Bronchial epithelial cell (primary cell): ENCODE data around the gene GRAMD2B. TPM values are rescaled to one million over a fixed set of nuclear protein-coding genes. Genes with fewer than 3 reads are reported as not detected.
"Not testable (repeated sequence)": the region's sequence is repeated elsewhere in the genome, so short reads cannot be mapped to it uniquely, and the experiment has no call there.

Experiments used
- DNase-seq: peaks from one replicate; pipeline ENCODE4 v3.0.0-alpha.2; 2010; ENCODE audit warnings: low read depth
- FAIRE-seq: peaks from 2 replicates; lab custom pipeline; 2011; peaks lifted over from hg19 to GRCh38; lab: Jason Lieb, UNC
- H3K27me3 ChIP-seq: 2 replicates; pipeline ENCODE4 v1.5.1; 2011; ENCODE audit warnings: low read length; ENCODE audit not compliant: control insufficient read depth, insufficient read depth
- H3K36me3 ChIP-seq: 2 replicates; pipeline ENCODE4 v1.5.1; 2011; ENCODE audit warnings: low read length; ENCODE audit not compliant: control insufficient read depth, insufficient read depth
- H3K4me3 ChIP-seq: 2 replicates; pipeline ENCODE4 v1.5.1; 2011; ENCODE audit warnings: mild to moderate bottlenecking, low read depth, low read length, control low read depth
- total RNA-seq: library from RNA; depleted of rRNA; stranded (reverse); fragments of >200 nt; gene quantifications from 2 replicates; pipeline ENCODE4 v1.2.1, GENCODE V29; 2014
- TF ChIP-seq, protein P1 (sequence below): IDR thresholded peaks from 2 replicates; pipeline ENCODE4 v1.5.1; 2011; ENCODE audit warnings: mild to moderate bottlenecking, moderate library complexity, low read length, control low read depth, inconsistent platforms; ENCODE audit not compliant: insufficient read depth, severe bottlenecking

The GRAMD2B gene
- total RNA-seq, 1 donor from 2014 or later: 9.2 TPM

DNA sequence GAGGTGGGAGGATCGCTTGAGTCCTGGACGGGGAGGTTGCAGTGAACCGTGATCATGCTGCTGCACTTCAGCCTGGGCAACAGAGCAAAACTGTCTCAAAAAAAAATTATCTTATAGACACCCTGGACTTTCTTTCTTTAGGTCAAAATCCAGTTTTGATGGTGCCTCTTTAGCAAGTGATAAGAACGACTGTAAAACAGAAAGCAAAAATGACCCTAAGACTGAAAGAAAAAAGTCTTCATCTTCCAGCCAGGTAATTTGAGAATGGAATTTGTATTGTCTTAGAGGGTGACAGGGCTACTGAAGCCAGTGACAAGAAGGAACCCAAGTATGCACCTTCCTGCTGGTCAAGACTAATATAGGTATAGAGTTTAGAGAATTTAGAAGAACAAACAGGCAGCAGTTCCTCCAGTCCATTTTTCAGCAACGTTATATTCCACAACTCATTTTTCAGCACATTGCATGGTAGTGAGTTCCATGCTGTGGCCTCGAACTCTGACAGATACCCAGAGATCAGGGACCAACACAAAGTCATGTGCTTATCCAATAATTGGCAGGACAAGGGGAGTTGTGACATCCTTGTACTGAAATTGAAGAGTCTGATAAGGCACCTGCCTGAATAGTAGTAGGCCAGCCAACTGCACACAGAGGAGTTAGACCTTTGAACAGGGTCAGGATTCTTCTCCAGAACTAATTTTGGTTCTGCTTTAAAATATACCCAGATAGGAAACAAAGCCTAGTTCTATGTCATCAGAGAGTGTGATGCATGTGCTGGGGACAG, 46.5 kb downstream of the GRAMD2B start:
- TF ChIP-seq, protein P1, sequence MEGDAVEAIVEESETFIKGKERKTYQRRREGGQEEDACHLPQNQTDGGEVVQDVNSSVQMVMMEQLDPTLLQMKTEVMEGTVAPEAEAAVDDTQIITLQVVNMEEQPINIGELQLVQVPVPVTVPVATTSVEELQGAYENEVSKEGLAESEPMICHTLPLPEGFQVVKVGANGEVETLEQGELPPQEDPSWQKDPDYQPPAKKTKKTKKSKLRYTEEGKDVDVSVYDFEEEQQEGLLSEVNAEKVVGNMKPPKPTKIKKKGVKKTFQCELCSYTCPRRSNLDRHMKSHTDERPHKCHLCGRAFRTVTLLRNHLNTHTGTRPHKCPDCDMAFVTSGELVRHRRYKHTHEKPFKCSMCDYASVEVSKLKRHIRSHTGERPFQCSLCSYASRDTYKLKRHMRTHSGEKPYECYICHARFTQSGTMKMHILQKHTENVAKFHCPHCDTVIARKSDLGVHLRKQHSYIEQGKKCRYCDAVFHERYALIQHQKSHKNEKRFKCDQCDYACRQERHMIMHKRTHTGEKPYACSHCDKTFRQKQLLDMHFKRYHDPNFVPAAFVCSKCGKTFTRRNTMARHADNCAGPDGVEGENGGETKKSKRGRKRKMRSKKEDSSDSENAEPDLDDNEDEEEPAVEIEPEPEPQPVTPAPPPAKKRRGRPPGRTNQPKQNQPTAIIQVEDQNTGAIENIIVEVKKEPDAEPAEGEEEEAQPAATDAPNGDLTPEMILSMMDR: no peak
- H3K4me3 ChIP-seq: no peak overlapping the region
- FAIRE-seq (no peak), DNase-seq (no peak)
- H3K36me3 ChIP-seq: peaks cover 3% of the 10 kb centered on the region
- H3K27me3 ChIP-seq: no peaks in the 10 kb centered on the region

GRCh38 chr5:126470529-126470928, 47.3 kb downstream of the GRAMD2B start:
- H3K36me3 ChIP-seq, H3K4me3 ChIP-seq, H3K27me3 ChIP-seq, FAIRE-seq, DNase-seq: not testable (repeated sequence)

- Histone ChIP-seq H3K36me3 (peaks cover 2% of the 10 kb centered on the region), H3K27me3 (no peaks in the 10 kb centered on the region), H3K4me3 (no peak overlapping the region)
- FAIRE-seq (no peak), DNase-seq (no peak)
- TF ChIP-seq, protein P1: no peak
These were observed 48.0 kb downstream of the GRAMD2B start for GRCh38 chr5:126471247-126471646.

DNA sequence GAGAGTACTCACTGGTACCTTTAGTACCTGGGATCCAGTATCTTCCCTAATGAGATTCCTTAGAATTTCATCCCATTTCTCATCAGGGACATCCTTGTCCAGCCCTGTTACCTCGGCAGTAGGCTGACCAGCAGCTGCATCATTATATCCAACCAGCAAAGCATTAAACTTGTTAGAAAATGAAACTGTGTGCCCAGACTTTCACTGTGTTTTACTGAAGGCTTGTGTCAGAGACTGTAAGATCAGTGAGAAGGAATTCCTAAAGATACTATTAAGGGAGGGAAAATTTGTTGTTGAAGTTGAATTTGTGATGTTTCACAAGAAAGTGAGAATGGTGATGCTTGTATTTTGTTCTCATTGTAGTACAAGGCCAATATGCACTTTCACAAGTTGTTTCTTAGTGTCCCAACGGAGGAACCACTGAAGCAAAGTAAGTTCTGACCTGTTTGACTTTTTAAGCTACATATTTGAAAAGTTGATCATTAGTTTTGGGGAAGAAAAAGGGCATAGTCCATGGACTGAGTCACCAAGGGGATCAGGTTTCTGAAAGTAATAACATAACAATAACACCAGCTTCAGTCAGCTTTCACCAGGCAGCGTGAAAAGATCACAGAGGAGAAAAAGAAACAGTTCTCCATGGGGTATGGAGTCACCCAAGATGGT, 48.8 kb downstream of the GRAMD2B start:
- Histone ChIP-seq H3K36me3 (peaks cover 2% of the 10 kb centered on the region), H3K27me3 (no peaks in the 10 kb centered on the region), H3K4me3 (no peak overlapping the region)
- TF ChIP-seq, protein P1: no peak
- no peak for FAIRE-seq
- peak; percentile 81 for DNase-seq

- Histone ChIP-seq H3K4me3 (no peak overlapping the region), H3K36me3 (peaks cover 2% of the 10 kb centered on the region), H3K27me3 (no peaks in the 10 kb centered on the region)
- no peak for FAIRE-seq
- DNase-seq: no peak
- TF ChIP-seq, protein P1: no peak
These were observed 49.3 kb downstream of the GRAMD2B start for GRCh38 chr5:126472538-126472889.

DNA sequence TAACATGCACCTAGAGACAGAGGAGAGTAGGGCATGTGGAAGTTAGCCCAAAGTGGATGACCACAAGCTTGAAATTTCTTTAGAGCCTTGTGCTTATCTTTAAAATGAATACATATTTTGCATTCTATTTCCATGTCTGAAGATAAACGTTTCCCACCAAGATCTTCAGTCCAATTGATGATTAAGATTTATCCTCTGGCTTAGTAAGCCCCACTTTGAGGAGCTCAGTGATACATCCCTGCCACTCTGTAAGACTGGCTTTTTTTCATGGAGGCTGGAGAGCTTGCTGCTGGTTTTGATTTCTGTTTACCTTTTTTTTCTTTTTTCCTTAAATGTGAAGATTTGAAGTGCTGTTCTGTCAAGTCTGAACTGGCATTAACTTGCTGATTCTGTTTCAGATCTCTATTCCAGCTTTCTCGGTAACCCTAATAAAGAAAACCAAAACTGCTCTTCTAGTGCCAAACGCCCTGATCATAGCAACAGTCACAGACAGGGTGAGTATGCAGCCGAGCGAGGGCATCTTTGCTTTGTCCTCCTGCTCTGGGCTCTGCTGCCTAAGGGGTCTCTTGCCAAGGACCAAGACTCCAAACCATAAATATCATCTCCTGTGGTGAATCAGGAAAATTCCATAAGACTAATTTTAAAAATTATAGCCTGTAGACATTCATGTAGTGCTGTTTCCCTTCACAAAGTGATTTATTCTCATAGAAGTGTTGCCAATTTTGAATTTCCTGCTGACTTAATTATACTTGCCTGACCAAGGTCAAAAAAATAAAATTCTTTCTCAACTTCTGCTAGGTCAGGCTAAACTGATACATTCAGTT, 54.3 kb downstream of the GRAMD2B start:
- DNase-seq: no peak
- H3K4me3 ChIP-seq: no peak overlapping the region
- TF ChIP-seq, protein P1: no peak
- H3K27me3 ChIP-seq: no peaks in the 10 kb centered on the region
- FAIRE-seq: no peak
- peaks cover 1% of the 10 kb centered on the region for H3K36me3 ChIP-seq
